K562 (cell line): ENCODE data around the gene RNF39. TPM values are rescaled to one million over a fixed set of nuclear protein-coding genes. Genes with fewer than 3 reads are reported as not detected.

Experiments used
- ATAC-seq: fragments of 200-7000 bp; cut with Tn5 transposase; 3 replicates; pipeline ENCODE4 v1.9.1; 2020; ENCODE audit warnings: moderate library complexity
- BruUV-seq: library from RNA; stranded (reverse); fragments of 400-500 nt; replicated peaks from 2 replicates; lab custom pipeline; 2021; lab: Mats Ljungman, UMichigan
- CTCF ChIA-PET: fragments of 300-600 bp; formaldehyde crosslinking; extraction: SDS; loops from one replicate; lab custom pipeline; 2021; ENCODE audit warnings: low intra/inter-chr PET ratio; lab: Yijun Ruan, JAX
- POLR2A ChIA-PET: fragments of 300-600, 350-650 bp; sonication (Branson Sonifier 250); formaldehyde crosslinking; extraction: SDS; loops from one replicate; lab custom pipeline; 2021; ENCODE audit warnings: antibody characterized with exemption, inconsistent platforms; lab: Yijun Ruan, JAX
- DNase-seq, 4 experiments: peaks; one replicate each; pipeline versions ENCODE4 v3.0.0 to v3.0.0-alpha.2; 2011 to 2018; ENCODE audit warnings: low spot score in 3 of 4, mixed read lengths in 3 of 4; ENCODE audit errors: extremely low read depth in 1 of 4
- FAIRE-seq: peaks from 2 replicates; lab custom pipeline; 2011; peaks lifted over from hg19 to GRCh38; lab: Jason Lieb, UNC
- H2AFZ ChIP-seq: 2 replicates; pipeline ENCODE4 v1.6.0; 2011; ENCODE audit warnings: low read depth, low read length, control low read depth, inconsistent platforms
- H3K27ac ChIP-seq: fragments of 200-600 bp; 3 replicates; pipeline ENCODE4 v1.8.0; 2011; ENCODE audit warnings: low read depth, mild to moderate bottlenecking, control low read depth, inconsistent platforms, low read length, moderate library complexity, mixed read lengths; ENCODE audit errors: extremely low read depth
- H3K27me3 ChIP-seq, 2 experiments: fragments of 300-600 bp in 1 of 2; 2 replicates in 1 of 2; 3 replicates in 1 of 2; pipeline versions ENCODE4 v1.6.0 to v1.8.0; 2011; ENCODE audit warnings: inconsistent platforms in 2 of 2, low read length in 2 of 2, mild to moderate bottlenecking in 1 of 2, mixed read lengths in 1 of 2, moderate library complexity in 1 of 2; ENCODE audit not compliant: control insufficient read depth in 2 of 2, insufficient read depth in 2 of 2
- H3K36me3 ChIP-seq: fragments of 300-600 bp; 3 replicates; pipeline ENCODE4 v1.8.0; 2011; ENCODE audit warnings: mild to moderate bottlenecking, low read length, inconsistent platforms; ENCODE audit not compliant: control insufficient read depth, insufficient read depth
- H3K4me1 ChIP-seq, 2 experiments: fragments of 200-600 bp in 1 of 2; replicated peaks in 1 of 2; 2 replicates in 1 of 2; 3 replicates in 1 of 2; pipeline versions ENCODE4 v1.5.1 to v1.8.0; 2011; ENCODE audit warnings: inconsistent platforms in 2 of 2, low read length in 2 of 2, mild to moderate bottlenecking in 1 of 2, mixed read lengths in 1 of 2, moderate library complexity in 1 of 2; ENCODE audit not compliant: control insufficient read depth in 2 of 2, insufficient read depth in 2 of 2
- H3K4me2 ChIP-seq: 2 replicates; pipeline ENCODE4 v1.6.1; 2011; ENCODE audit warnings: low read length, control low read depth, inconsistent platforms, mixed read lengths; ENCODE audit not compliant: insufficient read depth
- H3K4me3 ChIP-seq: fragments of 200-600 bp; sonication (generic), shearing (Covaris generic); 2 replicates; pipeline ENCODE4 v1.5.1; 2016; ENCODE audit warnings: control low read depth, inconsistent platforms
- H3K79me2 ChIP-seq: fragments of 200-600 bp; 3 replicates; pipeline ENCODE4 v1.8.0; 2011; ENCODE audit warnings: low read length, inconsistent platforms; ENCODE audit not compliant: control insufficient read depth, insufficient read depth
- H3K9ac ChIP-seq, 2 experiments: 2 replicates each; pipeline versions ENCODE4 v1.6.0 to v1.6.1; 2011; ENCODE audit warnings: low read depth in 2 of 2, low read length in 2 of 2, control low read depth in 1 of 2, inconsistent platforms in 1 of 2, mild to moderate bottlenecking in 1 of 2, mixed read lengths in 1 of 2; ENCODE audit not compliant: insufficient read depth in 1 of 2
- H3K9me1 ChIP-seq: one replicate; pipeline ENCODE4 v1.6.0; 2011; ENCODE audit warnings: inconsistent platforms, mild to moderate bottlenecking, low read length, moderate library complexity; ENCODE audit not compliant: control insufficient read depth, insufficient read depth
- H3K9me3 ChIP-seq: replicated peaks from 2 replicates; pipeline ENCODE4 v1.5.1; 2011; ENCODE audit warnings: low read depth, low read length, inconsistent platforms; ENCODE audit not compliant: control insufficient read depth, insufficient read depth
- H4K20me1 ChIP-seq: replicated peaks from 2 replicates; pipeline ENCODE4 v1.6.1; 2011; ENCODE audit warnings: low read length, inconsistent platforms, mixed read lengths; ENCODE audit not compliant: control insufficient read depth, insufficient read depth
- GTF2F1 ChIP-seq: IDR thresholded peaks from 2 replicates; pipeline ENCODE4 v1.6.1; 2011; ENCODE audit warnings: low read depth, low read length, improper control_type of control experiment
- HES1 ChIP-seq: fragments of 450-650 bp; IDR thresholded peaks from 2 replicates; pipeline ENCODE4 v1.6.1; 2016; ENCODE audit warnings: low read depth, mild to moderate bottlenecking, moderate library complexity
- HEY1 ChIP-seq: fragments of 250-450 bp; sonication (Bioruptor Pico); IDR thresholded peaks from 2 replicates; pipeline ENCODE4 v1.5.0; 2020; ENCODE audit warnings: mild to moderate bottlenecking, moderate library complexity, borderline replicate concordance
- HMG20A ChIP-seq: fragments of 450-650 bp; formaldehyde crosslinking; conservative IDR thresholded peaks from 2 replicates; pipeline ENCODE4 v1.4.0; 2020; ENCODE audit warnings: mild to moderate bottlenecking, mixed read lengths
- KDM4B ChIP-seq, 2 experiments: fragments of 450-650 bp in 1 of 2; sonication (generic) in 1 of 2; IDR thresholded peaks; 2 replicates each; pipeline ENCODE4 v1.6.1; 2016 to 2017; ENCODE audit warnings: borderline replicate concordance in 2 of 2, antibody characterized with exemption in 1 of 2, low read depth in 1 of 2, mild to moderate bottlenecking in 1 of 2
- NRF1 ChIP-seq, 2 experiments: fragments of 450-650 bp; IDR thresholded peaks in 1 of 2; conservative IDR thresholded peaks in 1 of 2; 2 replicates each; pipeline ENCODE4 v1.6.1; 2014; ENCODE audit warnings: mild to moderate bottlenecking in 2 of 2
- SIX5 ChIP-seq, 2 experiments: IDR thresholded peaks; 2 replicates each; pipeline ENCODE4 v1.6.1; 2011; ENCODE audit warnings: low read length in 2 of 2, borderline replicate concordance in 1 of 2, low read depth in 1 of 2, mild to moderate bottlenecking in 1 of 2, moderate library complexity in 1 of 2; ENCODE audit not compliant: insufficient read depth in 1 of 2
- ZNF224 ChIP-seq: sonication (generic); formaldehyde crosslinking; IDR thresholded peaks from 2 replicates; pipeline ENCODE4 v1.8.0; 2022; ENCODE audit warnings: mild to moderate bottlenecking, missing genetic modification reagents
- WGBS: fragments of 100-300 bp; shearing (Covaris generic); methylation state at CpG from one replicate; pipeline ENCODE4 v1.1.6; 2016; ENCODE audit warnings: low coverage, mixed read lengths; ENCODE audit not compliant: insufficient coverage; ENCODE audit errors: missing lambda C conversion rate; 5-methylcytosine and 5-hydroxymethylcytosine counted together
- in situ Hi-C: fragments of 300-500 bp; cut with MboI; formaldehyde crosslinking; loops from 4 replicates; pipeline ENCODE4 v1.15.0; 2018; ENCODE audit warnings: inconsistent platforms, mixed read lengths
- intact Hi-C: fragments of 100-400 bp; cut with micrococcal nuclease; formaldehyde crosslinking; loops from 2 replicates; pipeline ENCODE4 v1.14.2; 2022
- polyA plus RNA-seq, 8 experiments: library from polyadenylated mRNA; depleted of rRNA in 4 of 8; stranded (reverse) in 5 of 8; unstranded in 3 of 8; fragments of >200 nt; fragmentation: Nextera tagmentation in 2 of 8; fragmentation: Illumina TruSeq in 1 of 8; extraction: Ambion mirVana in 2 of 8; extraction: Trizol in 1 of 8; gene quantifications; 2 replicates each; pipeline versions ENCODE4 v1.2.1 to v1.2.3, GENCODE V29; 2011 to 2014; ENCODE audit warnings: inconsistent platforms in 1 of 8, missing spikeins in 1 of 8
- total RNA-seq, 7 experiments: library from RNA; depleted of rRNA in 6 of 7; stranded (reverse); fragments of >200 nt in 6 of 7; fragmentation: Illumina TruSeq in 2 of 7; extraction: Trizol in 2 of 7; gene quantifications; 2 replicates each; pipeline versions ENCODE4 v1.2.1 to v1.2.3, GENCODE V29; 2011 to 2021; ENCODE audit warnings: low replicate concordance in 1 of 7

The RNF39 gene
- total and polyA plus RNA-seq, 9 of the 15 experiments (the other 6 are each of a cell fraction or from before 2014, with no cell fraction given) = not detected

GRCh38 chr6:30042914-30043313 is 32.7 kb downstream of the RNF39 start:
- peaks cover 0 to 6% of the 10 kb centered on the region in 2 experiments; a peak in 1 of 5 replicates for H3K4me1 ChIP-seq
- H3K4me2 ChIP-seq = no peak overlapping the region
- no peaks in the 10 kb centered on the region for H3K79me2 ChIP-seq
- H3K36me3 ChIP-seq = no peaks in the 10 kb centered on the region; the same call in 2 of the 3 replicates
- H3K27ac ChIP-seq = no peak overlapping the region
- H3K9ac ChIP-seq = no peak overlapping the region
- H4K20me1 ChIP-seq = no peaks in the 10 kb centered on the region
- ATAC-seq = no peak
- no TSS peak for BruUV-seq
- POLR2A ChIA-PET = no interaction called here
- no peak overlapping the region for H3K4me3 ChIP-seq
- TF ChIP-seq NRF1 (conservative IDR thresholded peaks at IDR 0.05 in 1 of 2, IDR thresholded peaks at IDR 0.05 in 1 of 2) (no peak), GTF2F1 (no peak), HES1 (no peak), SIX5 (IDR thresholded peaks at IDR 0.05; ENCODE audit: borderline replicate concordance in 1 of 2, insufficient read depth in 1 of 2, low read depth in 1 of 2, low read length in 2 of 2) (no peak), KDM4B (IDR thresholded peaks at IDR 0.05; ENCODE audit: borderline replicate concordance in 2 of 2, low read depth in 1 of 2) (no peak), HMG20A (CRISPR knock-in tag) (no peak), ZNF224 (CRISPR knock-in tag) (no peak), HEY1 (no peak)
- 7% methylated on average over 1 of the region's 1 CpG for WGBS
- H3K27me3 ChIP-seq = no peaks in the 10 kb centered on the region
- intact Hi-C loops = no loop called here
- no peak for FAIRE-seq
- H2AFZ ChIP-seq = no peak overlapping the region
- CTCF ChIA-PET = no interaction called here
- H3K9me1 ChIP-seq = no peaks in the 10 kb centered on the region
- DNase-seq = no peak
- no peaks in the 10 kb centered on the region for H3K9me3 ChIP-seq
- in situ Hi-C loops = no loop called here
